NCI-H146 treated with DMSO at 0.1 percent for 48 hours (cell line): Measurements from ENCODE around the gene C4B.
"Not testable (repeated sequence)": the region's sequence is repeated elsewhere in the genome, so short reads cannot be mapped to it uniquely, and the experiment has no call there.

Experiments
- DNase-seq: peaks from one replicate; lab custom pipeline; 2025; ENCODE audit not compliant: unreplicated experiment; lab: John Stamatoyannopoulos, UW

Gene C4B

DNA sequence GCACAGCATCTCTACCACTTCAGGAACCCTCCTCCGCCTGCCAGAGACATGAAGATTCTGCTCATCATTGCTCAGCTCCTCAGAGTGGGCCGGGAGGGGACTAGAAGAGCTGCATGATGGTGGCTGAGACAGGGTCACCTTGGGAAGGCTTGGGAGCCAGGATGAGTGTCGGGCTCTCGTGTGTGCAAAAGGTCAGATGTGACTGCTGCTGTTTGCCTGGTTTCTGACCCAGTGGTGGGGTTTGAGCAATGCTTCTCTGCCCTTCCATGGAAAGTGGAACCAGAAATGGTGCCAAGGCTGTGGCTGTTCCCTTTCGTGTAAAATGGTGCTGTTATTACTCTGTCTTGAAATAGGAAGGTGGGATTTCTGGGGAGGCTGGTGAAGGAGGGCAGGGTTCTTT is 33.6 kb upstream of the C4B start:
- DNase-seq: not testable (repeated sequence)

DNA sequence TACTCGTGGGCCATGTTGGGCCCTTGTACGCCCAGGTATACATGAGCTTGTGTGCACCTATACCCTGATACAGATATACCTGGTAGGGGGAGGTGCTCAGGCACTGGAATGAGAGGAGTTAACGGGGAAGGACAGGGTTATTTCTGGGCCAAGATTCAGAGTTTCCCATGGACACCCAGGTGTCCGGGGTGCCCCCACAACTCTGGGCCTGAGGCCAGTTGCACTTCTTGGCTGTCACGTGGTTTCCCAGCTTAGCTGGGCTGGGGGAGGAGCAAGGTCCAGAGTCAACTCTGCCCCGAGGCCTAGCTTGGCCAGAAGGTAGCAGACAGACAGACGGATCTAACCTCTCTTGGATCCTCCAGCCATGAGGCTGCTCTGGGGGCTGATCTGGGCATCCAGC is 32.9 kb upstream of the C4B start, which contains the start of gene C4A:
Gene C4A, plus strand, starts transcription at position 314 of the 400 bp plus-strand sequence. Its CDS starts 51 bp downstream, at position 365.
- not testable (repeated sequence) for DNase-seq

DNA sequence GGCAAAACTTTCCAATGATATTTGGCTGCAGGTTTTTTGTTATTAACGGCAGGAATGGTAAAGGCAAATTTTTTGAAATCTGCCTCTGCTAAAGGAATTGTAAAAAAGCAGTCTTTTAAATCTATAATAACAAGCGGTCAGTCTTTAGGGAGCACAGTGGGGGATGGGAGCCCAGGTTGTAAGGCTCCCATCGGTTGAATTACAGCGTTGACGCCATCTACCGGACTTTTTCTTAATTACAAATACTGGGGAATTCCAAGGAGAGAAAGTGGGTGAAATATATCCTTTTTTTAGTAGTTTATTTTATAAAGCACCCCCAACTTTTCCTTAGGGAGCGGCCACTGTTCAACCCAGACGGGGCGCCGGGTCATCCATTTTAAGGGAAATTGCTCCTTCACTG is 25.2 kb upstream of the C4B start:
- not testable (repeated sequence) for DNase-seq

DNA sequence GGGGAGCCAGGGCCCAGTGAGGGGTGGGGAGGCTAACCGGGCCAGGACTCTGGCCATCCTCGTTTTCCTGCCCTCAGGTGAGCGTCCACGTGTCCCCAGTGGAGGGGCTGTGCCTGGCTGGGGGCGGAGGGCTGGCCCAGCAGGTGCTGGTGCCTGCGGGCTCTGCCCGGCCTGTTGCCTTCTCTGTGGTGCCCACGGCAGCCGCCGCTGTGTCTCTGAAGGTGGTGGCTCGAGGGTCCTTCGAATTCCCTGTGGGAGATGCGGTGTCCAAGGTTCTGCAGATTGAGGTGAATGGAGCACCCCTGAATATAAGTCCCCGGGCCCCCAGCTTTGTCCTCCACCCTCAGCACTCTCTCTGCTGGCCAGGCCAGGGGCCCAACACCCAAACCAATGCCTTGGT is 20.2 kb upstream of the C4B start:
- not testable (repeated sequence) for DNase-seq

DNA sequence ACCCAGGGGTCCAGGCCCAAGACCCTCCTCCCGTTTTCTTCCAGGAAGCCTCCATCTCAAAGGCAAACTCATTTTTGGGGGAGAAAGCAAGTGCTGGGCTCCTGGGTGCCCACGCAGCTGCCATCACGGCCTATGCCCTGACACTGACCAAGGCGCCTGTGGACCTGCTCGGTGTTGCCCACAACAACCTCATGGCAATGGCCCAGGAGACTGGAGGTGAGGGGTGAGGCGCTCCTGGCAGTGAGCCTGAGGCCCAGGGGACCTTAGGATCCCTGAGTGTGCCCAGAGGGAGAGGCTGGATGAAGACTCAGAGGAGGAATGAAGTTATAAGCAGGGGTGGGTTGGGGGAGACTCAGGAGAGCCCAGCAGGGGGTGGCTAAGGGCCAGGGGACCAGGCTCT is 18.2 kb upstream of the C4B start:
- not testable (repeated sequence) for DNase-seq

DNA sequence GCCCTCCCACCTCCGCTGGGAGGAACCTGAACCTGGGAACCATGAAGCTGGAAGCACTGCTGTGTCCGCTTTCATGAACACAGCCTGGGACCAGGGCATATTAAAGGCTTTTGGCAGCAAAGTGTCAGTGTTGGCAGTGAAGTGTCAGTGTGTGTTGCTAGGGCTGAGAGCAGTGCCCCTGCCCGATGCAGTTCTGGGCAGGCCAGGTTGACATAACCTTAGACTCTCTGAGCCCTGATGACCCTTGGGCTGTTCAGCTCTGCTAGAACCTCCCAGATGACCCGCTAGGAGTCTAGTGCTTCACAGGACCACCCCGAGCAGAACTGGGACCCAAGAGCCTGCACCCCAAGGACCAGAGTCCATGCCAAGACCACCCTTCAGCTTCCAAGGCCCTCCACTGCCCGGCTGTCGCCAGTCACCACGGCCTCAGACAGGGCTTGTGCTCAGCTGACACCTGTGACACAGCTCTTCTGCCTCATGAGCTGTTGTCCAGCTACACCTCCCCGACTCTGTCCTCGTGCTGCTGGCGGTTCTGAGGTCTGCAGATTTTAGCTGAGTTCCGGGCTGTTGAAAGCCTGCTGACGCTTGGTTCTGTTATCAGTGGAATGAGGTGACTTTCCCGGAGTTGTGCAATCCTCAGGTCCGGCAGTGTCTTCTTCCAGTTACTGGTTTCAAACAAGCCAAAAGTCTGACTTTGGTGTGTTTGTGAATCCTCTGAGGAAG is 11.9 kb upstream of the C4B start:
- not testable (repeated sequence) for DNase-seq

DNA sequence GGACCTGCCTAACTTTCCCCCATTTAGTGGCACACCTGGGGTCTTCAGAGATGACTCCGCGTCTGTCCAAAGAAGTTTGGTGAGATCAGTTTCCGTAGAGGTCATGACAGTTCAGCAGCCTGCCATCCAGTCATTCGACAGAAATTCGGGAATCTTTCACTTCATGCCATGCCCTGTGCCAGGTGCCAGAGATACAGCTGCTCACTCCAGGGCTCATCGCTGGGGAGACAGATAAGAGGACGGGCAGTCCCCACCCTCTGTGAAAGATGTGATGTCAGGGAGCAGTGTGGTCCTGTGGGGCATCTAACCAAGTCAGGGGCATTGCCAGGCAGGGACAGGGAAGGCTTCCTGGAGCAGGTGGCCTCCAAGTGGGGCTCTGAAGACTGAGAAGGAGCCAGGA is 11.3 kb upstream of the C4B start:
- DNase-seq: not testable (repeated sequence)

DNA sequence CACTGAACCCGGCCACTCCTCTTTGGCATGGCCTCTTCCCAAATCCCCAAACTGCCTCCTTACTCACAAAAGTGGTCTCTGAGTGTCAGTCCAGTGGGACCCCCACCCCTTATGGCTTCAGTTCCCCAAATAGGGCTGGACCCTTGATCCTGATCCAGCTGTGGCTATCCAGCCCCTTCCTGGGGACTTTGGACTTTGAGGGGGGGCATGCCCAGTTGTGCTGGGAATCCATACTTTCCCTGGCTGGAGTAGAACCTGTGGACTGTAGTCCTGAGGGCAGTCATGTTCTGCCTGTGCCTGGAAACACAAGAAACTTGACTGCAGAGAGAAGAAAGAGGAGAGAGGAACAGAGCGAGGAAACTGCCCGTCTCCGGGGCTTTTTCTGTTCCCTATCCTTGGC is 10.2 kb upstream of the C4B start:
- not testable (repeated sequence) for DNase-seq

DNA sequence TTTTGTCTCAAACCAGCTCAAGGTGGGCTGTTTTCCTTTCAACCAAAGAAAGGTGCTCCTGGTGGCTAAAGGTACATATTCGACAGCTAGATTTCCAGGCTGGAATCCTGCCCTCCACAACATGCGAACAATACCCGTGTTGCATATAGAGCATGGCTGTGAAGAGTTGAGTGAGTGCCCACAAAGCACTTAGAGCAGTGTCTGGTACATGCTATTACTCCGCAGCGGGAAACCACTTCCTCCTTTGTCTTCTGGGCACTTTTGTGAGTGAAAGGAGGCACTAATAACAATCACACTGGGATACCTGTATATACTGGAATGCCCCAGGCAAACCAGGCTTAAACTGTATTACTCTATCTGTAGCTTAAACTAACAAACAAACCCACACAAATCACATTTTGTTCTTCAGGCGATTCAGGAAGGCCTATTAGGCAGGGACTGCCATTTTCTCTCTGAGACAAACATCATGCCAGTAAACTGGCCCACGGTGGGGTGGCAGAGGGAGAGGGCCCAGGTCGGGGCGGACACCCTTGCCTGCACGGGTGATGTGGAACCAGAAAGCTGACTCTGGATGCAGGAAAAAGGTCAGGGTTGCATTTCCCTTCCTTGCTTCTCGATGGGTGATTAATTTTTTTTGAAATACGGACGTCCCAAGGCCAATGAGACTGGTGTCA is 9.6 kb upstream of the C4B start:
- not testable (repeated sequence) for DNase-seq

DNA sequence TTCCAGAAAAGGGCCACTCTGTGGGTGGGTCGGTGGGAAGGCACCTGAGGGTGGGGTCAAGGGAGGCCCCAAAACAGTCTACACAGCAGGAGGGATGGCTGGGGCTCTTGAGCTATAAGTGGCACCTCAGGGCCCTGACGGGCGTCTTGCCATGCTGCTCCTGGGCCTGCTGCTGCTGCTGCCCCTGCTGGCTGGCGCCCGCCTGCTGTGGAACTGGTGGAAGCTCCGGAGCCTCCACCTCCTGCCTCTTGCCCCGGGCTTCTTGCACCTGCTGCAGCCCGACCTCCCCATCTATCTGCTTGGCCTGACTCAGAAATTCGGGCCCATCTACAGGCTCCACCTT is 9.1 kb upstream of the C4B start:
- DNase-seq: not testable (repeated sequence)

DNA sequence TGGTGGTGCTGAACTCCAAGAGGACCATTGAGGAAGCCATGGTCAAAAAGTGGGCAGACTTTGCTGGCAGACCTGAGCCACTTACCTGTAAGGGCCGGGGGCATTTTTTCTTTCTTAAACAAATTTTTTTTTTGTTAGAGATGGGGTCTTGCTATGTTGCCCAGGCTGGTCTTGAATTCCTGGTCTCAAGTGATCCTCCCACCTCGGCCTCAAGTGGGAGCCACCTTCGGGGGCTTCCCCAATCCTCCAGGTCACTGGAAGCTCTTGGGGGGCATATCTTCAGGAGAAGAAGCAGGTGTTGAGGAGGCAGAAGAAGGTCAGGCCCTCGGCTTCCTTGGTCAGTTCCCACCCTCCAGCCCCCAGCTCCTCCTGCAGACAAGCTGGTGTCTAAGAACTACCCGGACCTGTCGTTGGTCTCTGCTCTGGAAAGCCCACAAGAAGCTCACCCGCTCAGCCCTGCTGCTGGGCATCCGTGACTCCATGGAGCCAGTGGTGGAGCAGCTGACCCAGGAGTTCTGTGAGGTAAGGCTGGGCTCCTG is 8.5 kb upstream of the C4B start:
- DNase-seq: not testable (repeated sequence)

DNA sequence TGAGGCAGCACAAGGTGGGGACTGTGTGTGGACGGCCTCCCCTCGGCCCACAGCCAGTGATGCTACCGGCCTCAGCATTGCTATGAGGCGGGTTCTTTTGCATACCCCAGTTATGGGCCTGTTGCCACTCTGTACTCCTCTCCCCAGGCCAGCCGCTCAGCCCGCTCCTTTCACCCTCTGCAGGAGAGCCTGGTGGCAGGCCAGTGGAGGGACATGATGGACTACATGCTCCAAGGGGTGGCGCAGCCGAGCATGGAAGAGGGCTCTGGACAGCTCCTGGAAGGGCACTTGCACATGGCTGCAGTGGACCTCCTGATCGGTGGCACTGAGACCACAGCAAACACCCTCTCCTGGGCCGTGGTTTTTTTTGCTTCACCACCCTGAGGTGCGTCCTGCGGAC is 7.5 kb upstream of the C4B start:
- not testable (repeated sequence) for DNase-seq

DNA sequence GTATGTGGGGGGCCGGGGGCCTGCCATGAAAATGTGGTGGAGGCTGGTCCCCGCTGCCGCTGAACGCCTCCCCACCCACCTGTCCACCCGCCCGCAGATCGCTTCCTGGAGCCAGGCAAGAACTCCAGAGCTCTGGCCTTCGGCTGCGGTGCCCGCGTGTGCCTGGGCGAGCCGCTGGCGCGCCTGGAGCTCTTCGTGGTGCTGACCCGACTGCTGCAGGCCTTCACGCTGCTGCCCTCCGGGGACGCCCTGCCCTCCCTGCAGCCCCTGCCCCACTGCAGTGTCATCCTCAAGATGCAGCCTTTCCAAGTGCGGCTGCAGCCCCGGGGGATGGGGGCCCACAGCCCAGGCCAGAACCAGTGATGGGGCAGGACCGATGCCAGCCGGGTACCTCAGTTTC is 6.6 kb upstream of the C4B start:
- DNase-seq: not testable (repeated sequence)

DNA sequence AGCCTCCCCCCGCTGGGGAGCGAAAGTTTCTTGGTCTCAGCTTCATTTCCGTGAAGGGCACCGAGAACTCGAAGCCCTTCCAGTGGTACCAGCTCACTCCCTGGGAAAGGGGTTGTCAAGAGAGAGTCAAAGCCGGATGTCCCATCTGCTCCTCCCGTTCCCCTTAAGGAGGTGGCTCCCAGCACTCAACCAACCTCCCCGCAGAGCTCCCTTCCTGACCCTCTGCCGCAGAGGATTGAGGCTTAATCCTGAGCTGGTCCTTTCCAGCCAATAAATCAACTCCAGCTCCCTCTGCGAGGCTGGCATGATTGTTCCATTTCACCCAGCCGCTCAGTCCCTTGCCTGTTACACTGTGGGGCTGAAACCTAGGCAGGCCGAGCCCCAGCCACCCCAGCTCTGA is 6.0 kb upstream of the C4B start:
- not testable (repeated sequence) for DNase-seq

DNA sequence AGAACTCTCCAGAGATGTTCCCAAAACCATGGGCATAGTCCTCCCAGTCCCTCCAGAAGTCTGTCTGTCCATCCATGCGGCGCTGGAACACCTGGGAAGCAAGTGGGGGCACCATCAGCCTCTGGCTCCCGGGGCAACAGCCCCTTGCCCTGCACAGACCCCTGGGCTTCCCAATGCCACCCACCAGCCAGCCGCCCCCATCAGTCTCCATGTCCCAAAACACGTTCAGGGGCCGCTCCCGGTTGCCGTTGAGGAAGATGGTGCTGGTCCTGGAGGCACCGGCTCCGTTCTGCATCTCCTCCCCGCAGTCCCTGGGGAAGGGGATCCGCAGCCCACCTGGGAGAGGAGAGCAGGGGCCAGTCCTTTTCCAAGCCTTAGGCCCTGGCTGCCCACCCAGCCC is 5.1 kb upstream of the C4B start:
- not testable (repeated sequence) for DNase-seq

DNA sequence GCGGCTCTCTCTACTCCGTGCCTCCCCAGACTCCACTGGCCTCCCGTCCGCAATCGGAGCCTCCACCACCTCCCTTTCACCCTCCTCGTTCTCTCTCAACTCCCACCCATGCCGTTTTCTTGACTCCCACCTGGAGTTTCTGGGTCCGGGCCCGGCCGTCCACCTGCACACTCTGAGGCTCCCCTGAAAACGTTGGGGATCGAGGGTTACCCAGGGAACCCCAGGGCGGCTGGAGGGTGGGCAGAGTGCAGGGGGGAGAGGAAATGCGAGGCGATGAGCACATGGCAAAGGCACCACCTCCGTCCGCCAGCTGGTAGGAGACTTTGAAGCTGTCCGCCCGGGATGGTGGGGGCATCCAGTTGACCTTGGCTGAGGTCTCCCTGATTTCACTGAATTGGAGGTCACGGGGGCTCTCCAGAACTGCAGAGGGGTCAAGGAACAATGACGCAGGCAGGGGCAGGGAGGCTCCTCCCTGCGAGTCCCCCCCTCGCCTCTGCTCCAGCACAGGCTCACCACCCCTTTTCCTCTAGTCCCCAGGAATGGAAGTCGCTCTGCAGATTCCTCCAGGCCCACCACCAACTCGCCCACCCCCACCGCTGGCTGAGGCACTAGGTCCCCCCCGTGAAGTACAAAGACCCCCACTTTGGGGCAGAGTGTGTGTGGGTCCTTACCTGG is 3.6 kb upstream of the C4B start:
- not testable (repeated sequence) for DNase-seq

DNA sequence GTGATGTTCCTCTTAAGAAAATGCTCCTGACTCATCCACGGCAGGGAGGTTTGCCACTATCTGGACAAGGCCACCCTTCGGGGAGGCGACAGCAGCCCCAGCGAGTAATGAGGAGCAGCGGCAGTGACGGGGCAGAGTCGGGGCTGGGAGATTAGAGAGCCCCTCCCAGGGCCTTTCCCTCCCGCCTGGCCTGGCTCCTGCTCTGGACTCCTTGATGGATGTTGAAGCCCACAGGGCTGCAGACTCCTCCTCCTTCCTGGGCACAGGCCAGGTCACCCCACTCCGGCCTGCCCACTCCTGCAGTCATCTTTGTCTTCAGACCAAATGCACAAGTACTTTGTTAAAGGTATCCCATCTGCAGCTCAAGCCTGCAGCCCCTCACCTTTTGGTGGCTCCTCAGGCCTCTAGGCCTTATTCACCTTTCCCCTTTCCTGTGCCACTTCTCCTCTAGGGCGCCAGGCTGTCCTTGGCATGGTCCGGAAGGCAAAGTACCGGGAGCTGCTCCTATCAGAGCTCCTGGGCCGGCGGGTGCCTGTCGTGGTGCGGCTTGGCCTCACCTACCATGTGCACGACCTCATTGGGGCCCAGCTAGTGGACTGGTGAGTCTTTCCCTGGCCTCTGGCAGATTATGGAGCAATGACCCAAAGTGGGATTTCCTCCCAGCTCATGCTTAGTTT is 1.5 kb upstream of the C4B start:
- not testable (repeated sequence) for DNase-seq

DNA sequence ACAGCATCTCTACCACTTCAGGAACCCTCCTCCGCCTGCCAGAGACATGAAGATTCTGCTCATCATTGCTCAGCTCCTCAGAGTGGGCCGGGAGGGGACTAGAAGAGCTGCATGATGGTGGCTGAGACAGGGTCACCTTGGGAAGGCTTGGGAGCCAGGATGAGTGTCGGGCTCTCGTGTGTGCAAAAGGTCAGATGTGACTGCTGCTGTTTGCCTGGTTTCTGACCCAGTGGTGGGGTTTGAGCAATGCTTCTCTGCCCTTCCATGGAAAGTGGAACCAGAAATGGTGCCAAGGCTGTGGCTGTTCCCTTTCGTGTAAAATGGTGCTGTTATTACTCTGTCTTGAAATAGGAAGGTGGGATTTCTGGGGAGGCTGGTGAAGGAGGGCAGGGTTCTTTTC is 857 bp upstream of the C4B start:
- DNase-seq: not testable (repeated sequence)

DNA sequence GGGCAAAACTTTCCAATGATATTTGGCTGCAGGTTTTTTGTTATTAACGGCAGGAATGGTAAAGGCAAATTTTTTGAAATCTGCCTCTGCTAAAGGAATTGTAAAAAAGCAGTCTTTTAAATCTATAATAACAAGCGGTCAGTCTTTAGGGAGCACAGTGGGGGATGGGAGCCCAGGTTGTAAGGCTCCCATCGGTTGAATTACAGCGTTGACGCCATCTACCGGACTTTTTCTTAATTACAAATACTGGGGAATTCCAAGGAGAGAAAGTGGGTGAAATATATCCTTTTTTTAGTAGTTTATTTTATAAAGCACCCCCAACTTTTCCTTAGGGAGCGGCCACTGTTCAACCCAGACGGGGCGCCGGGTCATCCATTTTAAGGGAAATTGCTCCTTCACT is 7.5 kb downstream of the C4B start:
- not testable (repeated sequence) for DNase-seq

DNA sequence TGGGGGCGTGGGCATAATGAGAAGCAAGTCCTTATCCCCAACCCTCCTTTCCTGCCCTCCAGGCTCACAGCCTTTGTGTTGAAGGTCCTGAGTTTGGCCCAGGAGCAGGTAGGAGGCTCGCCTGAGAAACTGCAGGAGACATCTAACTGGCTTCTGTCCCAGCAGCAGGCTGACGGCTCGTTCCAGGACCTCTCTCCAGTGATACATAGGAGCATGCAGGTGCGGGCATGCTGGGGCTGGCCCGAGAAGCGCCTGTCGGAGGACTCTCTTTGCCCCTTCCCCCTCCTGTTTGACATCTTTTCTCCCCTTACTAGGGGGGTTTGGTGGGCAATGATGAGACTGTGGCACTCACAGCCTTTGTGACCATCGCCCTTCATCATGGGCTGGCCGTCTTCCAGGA is 14.0 kb downstream of the C4B start:
- DNase-seq: not testable (repeated sequence)

DNA sequence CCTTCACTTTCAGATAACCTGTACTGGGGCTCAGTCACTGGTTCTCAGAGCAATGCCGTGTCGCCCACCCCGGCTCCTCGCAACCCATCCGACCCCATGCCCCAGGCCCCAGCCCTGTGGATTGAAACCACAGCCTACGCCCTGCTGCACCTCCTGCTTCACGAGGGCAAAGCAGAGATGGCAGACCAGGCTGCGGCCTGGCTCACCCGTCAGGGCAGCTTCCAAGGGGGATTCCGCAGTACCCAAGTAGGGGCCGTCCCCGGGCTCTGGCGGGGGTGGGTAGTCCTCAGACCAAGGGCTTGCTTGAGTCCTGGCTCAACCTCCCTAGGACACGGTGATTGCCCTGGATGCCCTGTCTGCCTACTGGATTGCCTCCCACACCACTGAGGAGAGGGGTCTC is 15.0 kb downstream of the C4B start:
- DNase-seq: not testable (repeated sequence)
